ENCODE measurements around the gene NINJ2.

DNA sequence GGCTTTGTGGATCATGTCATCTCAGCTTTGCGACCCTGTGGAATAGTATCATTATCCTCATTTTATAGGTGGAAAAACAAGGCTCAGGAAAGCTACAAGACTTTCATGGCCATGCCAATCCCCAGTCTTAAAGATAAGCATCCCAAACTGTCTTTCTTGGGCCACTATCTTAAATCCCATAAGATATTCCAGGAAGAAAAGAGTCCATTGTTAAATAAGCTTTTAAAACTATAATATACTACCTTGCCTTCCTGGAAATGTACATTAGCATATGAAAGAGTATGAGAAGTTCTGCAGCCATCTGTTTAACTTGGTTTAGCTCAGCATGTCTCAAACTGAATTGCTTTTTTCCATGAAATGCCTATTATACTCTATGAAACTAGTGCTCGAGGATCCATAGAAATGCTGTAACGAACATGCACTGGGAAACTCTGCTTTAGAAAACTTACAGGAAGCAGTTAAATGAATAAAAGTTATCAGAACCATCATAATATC is 126.4 kb downstream of the NINJ2 start:
- TF ChIP-seq, protein P1, sequence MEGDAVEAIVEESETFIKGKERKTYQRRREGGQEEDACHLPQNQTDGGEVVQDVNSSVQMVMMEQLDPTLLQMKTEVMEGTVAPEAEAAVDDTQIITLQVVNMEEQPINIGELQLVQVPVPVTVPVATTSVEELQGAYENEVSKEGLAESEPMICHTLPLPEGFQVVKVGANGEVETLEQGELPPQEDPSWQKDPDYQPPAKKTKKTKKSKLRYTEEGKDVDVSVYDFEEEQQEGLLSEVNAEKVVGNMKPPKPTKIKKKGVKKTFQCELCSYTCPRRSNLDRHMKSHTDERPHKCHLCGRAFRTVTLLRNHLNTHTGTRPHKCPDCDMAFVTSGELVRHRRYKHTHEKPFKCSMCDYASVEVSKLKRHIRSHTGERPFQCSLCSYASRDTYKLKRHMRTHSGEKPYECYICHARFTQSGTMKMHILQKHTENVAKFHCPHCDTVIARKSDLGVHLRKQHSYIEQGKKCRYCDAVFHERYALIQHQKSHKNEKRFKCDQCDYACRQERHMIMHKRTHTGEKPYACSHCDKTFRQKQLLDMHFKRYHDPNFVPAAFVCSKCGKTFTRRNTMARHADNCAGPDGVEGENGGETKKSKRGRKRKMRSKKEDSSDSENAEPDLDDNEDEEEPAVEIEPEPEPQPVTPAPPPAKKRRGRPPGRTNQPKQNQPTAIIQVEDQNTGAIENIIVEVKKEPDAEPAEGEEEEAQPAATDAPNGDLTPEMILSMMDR (IDR thresholded peaks at IDR 0.05): no peak
- TF ChIP-seq POLR2A (IDR thresholded peaks at IDR 0.05): no peak
